ENCODE data around the gene OASL.
A peak's percentile ranks its signal among the peaks of the same experiment; 100 is the strongest.

OASL gene

GRCh38 chr12:121013715-121014114, 25.3 kb downstream of the OASL start:
- TF ChIP-seq TCF12 (IDR thresholded peaks at IDR 0.05; ENCODE audit: low read depth) (no peak), REST (IDR thresholded peaks at IDR 0.05; ENCODE audit: low read depth) (no peak), MAX (IDR thresholded peaks at IDR 0.05) (no peak), CREB1 (IDR thresholded peaks at IDR 0.05; ENCODE audit: low read depth) (no peak), CEBPB (IDR thresholded peaks at IDR 0.05) (no peak), EGR1 (IDR thresholded peaks at IDR 0.05) (no peak), TAF1 (IDR thresholded peaks at IDR 0.05; ENCODE audit: low read depth) (no peak), ZBTB7A (IDR thresholded peaks at IDR 0.05; ENCODE audit: low read depth) (no peak), USF1 (IDR thresholded peaks at IDR 0.05) (no peak), RAD21 (IDR thresholded peaks at IDR 0.05; ENCODE audit: low read depth) (no peak), YY1 (IDR thresholded peaks at IDR 0.05; ENCODE audit: low read depth) (no peak), EP300 (IDR thresholded peaks at IDR 0.05; ENCODE audit: borderline replicate concordance) (no peak), NFIC (IDR thresholded peaks at IDR 0.05) (no peak), FOXM1 (IDR thresholded peaks at IDR 0.05; ENCODE audit: borderline replicate concordance, low read depth) (no peak), TEAD4 (IDR thresholded peaks at IDR 0.05) (no peak)

- TF ChIP-seq TCF12 (IDR thresholded peaks at IDR 0.05; ENCODE audit: low read depth) (no peak), MAX (IDR thresholded peaks at IDR 0.05) (no peak), REST (IDR thresholded peaks at IDR 0.05; ENCODE audit: low read depth) (no peak), ZBTB7A (IDR thresholded peaks at IDR 0.05; ENCODE audit: low read depth) (no peak), YY1 (IDR thresholded peaks at IDR 0.05; ENCODE audit: low read depth) (no peak), EP300 (IDR thresholded peaks at IDR 0.05; ENCODE audit: borderline replicate concordance) (no peak)
These were observed 27.2 kb downstream of the OASL start for GRCh38 chr12:121011820-121012219.

DNA sequence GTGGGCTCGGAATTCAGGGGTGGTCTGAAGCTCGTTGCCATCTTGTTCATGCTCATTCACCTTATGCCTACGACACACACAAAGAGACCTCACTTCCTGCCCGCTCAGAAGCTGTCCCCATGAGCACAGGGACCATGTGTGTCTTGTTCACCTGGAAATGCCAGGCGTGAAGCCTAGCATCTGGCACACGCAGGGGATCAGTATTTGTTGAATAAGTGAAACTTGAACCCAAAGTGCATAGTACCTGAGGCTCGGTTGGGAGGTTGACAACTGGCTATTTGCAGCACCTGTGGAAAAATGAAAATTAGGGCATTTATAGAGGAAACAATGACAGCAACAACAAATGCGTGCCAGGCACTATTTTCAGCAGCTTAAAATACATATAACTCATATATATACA, 28.2 kb downstream of the OASL start:
- TF ChIP-seq REST (IDR thresholded peaks at IDR 0.05; ENCODE audit: low read depth): no peak
- no peak for TF ChIP-seq YY1 (IDR thresholded peaks at IDR 0.05; ENCODE audit: low read depth)
- TF ChIP-seq TAF1 (IDR thresholded peaks at IDR 0.05; ENCODE audit: low read depth): no peak
- no peak for TF ChIP-seq MAX (IDR thresholded peaks at IDR 0.05)
- TF ChIP-seq RAD21 (IDR thresholded peaks at IDR 0.05; ENCODE audit: low read depth): no peak
- TF ChIP-seq EP300 (IDR thresholded peaks at IDR 0.05; ENCODE audit: borderline replicate concordance): no peak
- TF ChIP-seq CREB1 (IDR thresholded peaks at IDR 0.05; ENCODE audit: low read depth): no peak
- TF ChIP-seq TCF12 (IDR thresholded peaks at IDR 0.05; ENCODE audit: low read depth): no peak
- TF ChIP-seq ZBTB7A (IDR thresholded peaks at IDR 0.05; ENCODE audit: low read depth): no peak
- TF ChIP-seq NFIC (IDR thresholded peaks at IDR 0.05): no peak
- no peak for TF ChIP-seq FOXM1 (IDR thresholded peaks at IDR 0.05; ENCODE audit: borderline replicate concordance, low read depth)
- no peak for TF ChIP-seq USF1 (IDR thresholded peaks at IDR 0.05)

DNA sequence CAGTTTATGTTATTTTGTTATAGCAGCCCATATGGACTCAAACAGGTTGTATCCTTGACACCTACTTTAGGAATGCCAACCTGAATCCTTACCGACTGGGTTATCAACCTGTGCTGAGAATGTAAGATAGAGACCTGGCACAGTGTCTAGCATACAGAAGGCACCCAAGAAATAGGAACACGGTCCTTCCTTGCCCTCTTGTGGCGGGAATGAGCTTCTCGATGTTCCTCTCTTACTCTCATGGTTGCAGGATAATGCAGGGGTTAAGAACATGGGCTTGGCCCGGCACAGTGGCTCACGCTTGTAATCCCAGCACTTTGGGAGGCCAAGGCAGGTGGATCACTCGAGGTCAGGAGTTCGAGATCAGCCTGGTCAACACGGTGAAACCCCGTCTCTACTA, 29.3 kb downstream of the OASL start:
- TF ChIP-seq ZBTB7A (IDR thresholded peaks at IDR 0.05; ENCODE audit: low read depth): no peak
- no peak for TF ChIP-seq TAF1 (IDR thresholded peaks at IDR 0.05; ENCODE audit: low read depth)
- peak; percentile 72 for TF ChIP-seq TEAD4 (IDR thresholded peaks at IDR 0.05)
- TF ChIP-seq RAD21 (IDR thresholded peaks at IDR 0.05; ENCODE audit: low read depth): peak; percentile 51; the same call in 1 of the 2 replicates
- no peak for TF ChIP-seq EGR1 (IDR thresholded peaks at IDR 0.05)
- no peak for TF ChIP-seq CREB1 (IDR thresholded peaks at IDR 0.05; ENCODE audit: low read depth)
